Activated CD8-positive, alpha-beta memory T cell treated with anti-CD3 and anti-CD28 coated beads for 48 hours (primary cell): Measurements from ENCODE around the gene OTUB2.
"Not testable (repeated sequence)": the region's sequence is repeated elsewhere in the genome, so short reads cannot be mapped to it uniquely, and the experiment has no call there.

Source experiments
- DNase-seq, 3 experiments: peaks; one replicate each; pipeline ENCODE4 v3.0.0-alpha.2; 2020; ENCODE audit warnings: low read depth in 2 of 3, low spot score in 2 of 3

The OTUB2 gene

GRCh38 chr14:94054936-94055335 is 28.8 kb downstream of the OTUB2 start:
- no peak for DNase-seq

GRCh38 chr14:94056579-94057308 is 30.6 kb downstream of the OTUB2 start:
- no peak for DNase-seq

GRCh38 chr14:94058128-94058673 is 32.1 kb downstream of the OTUB2 start:
- DNase-seq: no peak

GRCh38 chr14:94058674-94059138 is 32.6 kb downstream of the OTUB2 start:
- DNase-seq: no peak

GRCh38 chr14:94059998-94060397 is 33.9 kb downstream of the OTUB2 start:
- DNase-seq: no peak

GRCh38 chr14:94062344-94062940 is 36.3 kb downstream of the OTUB2 start:
- no peak for DNase-seq

- no peak for DNase-seq
These were observed 40.0 kb downstream of the OTUB2 start for GRCh38 chr14:94066089-94066676.

GRCh38 chr14:94072076-94072475 is 45.9 kb downstream of the OTUB2 start:
- DNase-seq: not testable (repeated sequence)

- no peak for DNase-seq
These were observed 48.4 kb downstream of the OTUB2 start for GRCh38 chr14:94074534-94074933.

- DNase-seq: no peak
These were observed 48.9 kb downstream of the OTUB2 start for GRCh38 chr14:94075008-94075407.

- no peak for DNase-seq
These were observed 51.1 kb downstream of the OTUB2 start for GRCh38 chr14:94077111-94077821.

- no peak for DNase-seq
These were observed 51.7 kb downstream of the OTUB2 start for GRCh38 chr14:94077823-94078222.

GRCh38 chr14:94079891-94080620 is 53.9 kb downstream of the OTUB2 start:
- no peak for DNase-seq

- peak; percentile 74 to 87 (median 87) for DNase-seq
These were observed 54.7 kb downstream of the OTUB2 start, which contains the start of the genes DDX24 and IFI27L1 for GRCh38 chr14:94080621-94081385. DDX24 (minus strand) TSS chr14:94081202; CDS start chr14:94079742, 1,460 bp downstream. IFI27L1 (plus strand) TSS chr14:94081310; CDS start chr14:94096938, 15,628 bp downstream.

GRCh38 chr14:94081386-94081820 is 55.3 kb downstream of the OTUB2 start:
- no peak for DNase-seq

GRCh38 chr14:94087891-94088290 is 61.8 kb downstream of the OTUB2 start:
- no peak for DNase-seq

- no peak for DNase-seq
These were observed 62.4 kb downstream of the OTUB2 start for GRCh38 chr14:94088516-94088915.

- DNase-seq: no peak
These were observed 63.3 kb downstream of the OTUB2 start for GRCh38 chr14:94089479-94089878.

GRCh38 chr14:94093418-94093817 is 67.3 kb downstream of the OTUB2 start:
- no peak for DNase-seq

GRCh38 chr14:94097091-94097490 is 71.0 kb downstream of the OTUB2 start:
- no peak for DNase-seq
